Transverse colon (tissue), 4 donors: ENCODE data around the gene MAGEA9B. TPM values are rescaled to one million over a fixed set of nuclear protein-coding genes. Genes with fewer than 3 reads are reported as not detected.
"Not testable (repeated sequence)": the region's sequence is repeated elsewhere in the genome, so short reads cannot be mapped to it uniquely, and the experiment has no call there.

Experiments used
- DNase-seq: peaks from one replicate; pipeline ENCODE4 v3.0.0-alpha.2; 2019
- H3K27ac ChIP-seq, 4 donors: fragments of 200-600 bp; sonication (generic); 2 replicates each; pipeline ENCODE4 v1.5.1; 2016 to 2018; ENCODE audit warnings: inconsistent platforms in 4 of 4
- H3K27me3 ChIP-seq: fragments of 200-600 bp; sonication (generic); 2 replicates; pipeline ENCODE4 v1.5.1; 2017; ENCODE audit warnings: inconsistent platforms
- H3K36me3 ChIP-seq, 4 donors: fragments of 200-600 bp; sonication (generic); 2 replicates each; pipeline ENCODE4 v1.5.1; 2017 to 2019; ENCODE audit warnings: inconsistent platforms in 4 of 4
- H3K4me1 ChIP-seq, 4 donors: fragments of 200-600 bp; sonication (generic); 2 replicates each; pipeline ENCODE4 v1.5.1; 2017 to 2020; ENCODE audit warnings: inconsistent platforms in 4 of 4
- H3K4me3 ChIP-seq, 4 donors: fragments of 200-600 bp; sonication (generic); 1 replicate in 1 of 4; 2 replicates in 3 of 4; pipeline versions ENCODE4 v1.5.1 to v1.6.1; 2017 to 2019; ENCODE audit warnings: inconsistent platforms in 4 of 4
- H3K9me3 ChIP-seq, 2 donors: fragments of 200-600 bp; sonication (generic); 2 replicates each; pipeline ENCODE4 v1.5.1; 2017 to 2019; ENCODE audit warnings: inconsistent platforms in 2 of 2
- CTCF ChIP-seq, 5 experiments: fragments of 200-600 bp in 3 of 5; fragments of 450-650 bp in 2 of 5; sonication (generic) in 3 of 5; IDR thresholded peaks; 1 replicate in 2 of 5; 2 replicates in 3 of 5; pipeline ENCODE4 v1.5.1; 2016 to 2017; ENCODE audit warnings: antibody characterized with exemption in 5 of 5, inconsistent platforms in 3 of 5, mild to moderate bottlenecking in 2 of 5, moderate library complexity in 1 of 5
- EP300 ChIP-seq: sonication (generic); formaldehyde crosslinking; IDR thresholded peaks from one replicate; pipeline ENCODE4 v1.6.1; 2017; ENCODE audit warnings: antibody characterized with exemption, low read depth
- POLR2A ChIP-seq: fragments of 450-650 bp; IDR thresholded peaks from one replicate; pipeline ENCODE4 v1.6.1; 2016; ENCODE audit warnings: antibody characterized with exemption, mild to moderate bottlenecking, moderate library complexity
- POLR2AphosphoS5 ChIP-seq, 3 donors: sonication (generic); formaldehyde crosslinking; IDR thresholded peaks; one replicate each; pipeline ENCODE4 v1.6.1; 2016; ENCODE audit warnings: antibody characterized with exemption in 3 of 3
- WGBS, 2 donors: methylation state at CpG; one replicate each; pipeline ENCODE4 v1.1.5; 2018; ENCODE audit warnings: low coverage in 1 of 2; 5-methylcytosine and 5-hydroxymethylcytosine counted together
- in situ Hi-C, 4 donors: fragments of 200-750 bp; cut with MboI; loops; one replicate each; pipeline versions ENCODE4 v1.15.0 to v1.15.1; 2017; ENCODE audit warnings: low sequenced_read_pairs in 3 of 4, low pct_ligation_motif_present in 1 of 4, low pct_unique_long_range_greater_than_20kb in 1 of 4
- intact Hi-C: fragments of 100-400 bp; cut with DNase I; formaldehyde crosslinking; loops from one replicate; pipeline ENCODE4 v1.15.1; 2023; ENCODE audit warnings: low total_unique reads
- total RNA-seq, 4 donors: library from RNA; depleted of rRNA; stranded (reverse); fragments of >200 nt; gene quantifications; one replicate each; pipeline ENCODE4 v1.1.0, GENCODE V29; 2016

MAGEA9B gene
- total RNA-seq, 4 donors from 2014 or later = not detected

- H3K9me3 ChIP-seq, H3K4me3 ChIP-seq, DNase-seq, H3K36me3 ChIP-seq, in situ Hi-C loops, intact Hi-C loops, H3K27me3 ChIP-seq, H3K4me1 ChIP-seq, H3K27ac ChIP-seq: not testable (repeated sequence)
- WGBS, 2 donors = no CpG with 5 or more reads among the region's 17 CpGs
These were observed 8.0 kb upstream of the MAGEA9B start, which contains the start of gene HSFX2 for GRCh38 chrX:149595214-149595613. TSS of gene HSFX2 (minus strand) at chrX:149595314. CDS start at chrX:149594700, 614 bp downstream.

GRCh38 chrX:149590993-149591392, 3.7 kb upstream of the MAGEA9B start:
- no CpG with 5 or more reads among the region's 7 CpGs for WGBS, 2 donors
- in situ Hi-C loops, intact Hi-C loops, H3K27me3 ChIP-seq, H3K9me3 ChIP-seq, H3K27ac ChIP-seq, DNase-seq, H3K4me1 ChIP-seq, H3K4me3 ChIP-seq, H3K36me3 ChIP-seq: not testable (repeated sequence)

GRCh38 chrX:149585631-149586030, 1.6 kb downstream of the MAGEA9B start:
- intact Hi-C loops, H3K4me1 ChIP-seq, H3K27me3 ChIP-seq, in situ Hi-C loops, H3K9me3 ChIP-seq, H3K36me3 ChIP-seq, DNase-seq, H3K4me3 ChIP-seq, H3K27ac ChIP-seq: not testable (repeated sequence)
- 88% methylated on average over 3 of the region's 17 CpGs; no CpG with 5 or more reads in 1 of the 2 donors for WGBS, 2 donors

- no CpG with 5 or more reads among the region's 1 CpG for WGBS, 2 donors
These were observed 13.8 kb downstream of the MAGEA9B start for GRCh38 chrX:149573456-149573855.

GRCh38 chrX:149572743-149573142, 14.5 kb downstream of the MAGEA9B start:
- no peak overlapping the region for H3K27ac ChIP-seq
- H3K27me3 ChIP-seq = no peaks in the 10 kb centered on the region
- H3K36me3 ChIP-seq = no peaks in the 10 kb centered on the region
- H3K4me1 ChIP-seq = no peaks in the 10 kb centered on the region
- intact Hi-C loops (no loop called here), in situ Hi-C loops (no loop called here)
- no peaks in the 10 kb centered on the region for H3K9me3 ChIP-seq
- DNase-seq = no peak
- H3K4me3 ChIP-seq = no peak overlapping the region
- WGBS, 2 donors = 29 to 31% methylated on average over 1 of the region's 1 CpG
- TF ChIP-seq CTCF (IDR thresholded peaks at IDR 0.05) (no peak), POLR2A (no peak), EP300 (no peak), POLR2AphosphoS5 (IDR thresholded peaks at IDR 0.05) (no peak)

More at GRCh38 chrX:149573456-149573855, 13.8 kb downstream of the MAGEA9B start:
- H3K36me3 ChIP-seq, DNase-seq, H3K27me3 ChIP-seq, H3K9me3 ChIP-seq, intact Hi-C loops, H3K27ac ChIP-seq, H3K4me1 ChIP-seq, H3K4me3 ChIP-seq, in situ Hi-C loops: not testable (repeated sequence)

- Histone ChIP-seq H3K4me1 (no peaks in the 10 kb centered on the region), H3K27me3 (no peaks in the 10 kb centered on the region), H3K4me3 (no peak overlapping the region), H3K9me3 (no peaks in the 10 kb centered on the region), H3K36me3 (no peaks in the 10 kb centered on the region), H3K27ac (no peak overlapping the region)
- intact Hi-C loops = no loop called here
- no peak for TF ChIP-seq POLR2AphosphoS5 (IDR thresholded peaks at IDR 0.05)
- no peak for TF ChIP-seq EP300
- no peak for TF ChIP-seq CTCF (IDR thresholded peaks at IDR 0.05)
- TF ChIP-seq POLR2A = no peak
- in situ Hi-C loops = no loop called here
- whole genome bisulfite sequencing, 2 donors = 75% methylated on average over 7 of the region's 7 CpGs; no CpG with 5 or more reads in 1 of the 2 donors
- DNase-seq = peak; percentile 18
These were observed 15.5 kb downstream of the MAGEA9B start for GRCh38 chrX:149571770-149572169.
